Glomerular visceral epithelial cell (primary cell): ENCODE measurements around the gene ANTKMT.

Experiments
- DNase-seq: peaks from one replicate; pipeline ENCODE4 v3.0.0-alpha.2; 2016; ENCODE audit errors: extremely low spot score

The ANTKMT gene

GRCh38 chr16:764848-765487 is 44.0 kb downstream of the ANTKMT start:
- no peak for DNase-seq

GRCh38 chr16:765488-765865 is 44.5 kb downstream of the ANTKMT start:
- DNase-seq = no peak

- DNase-seq = no peak
Observed at GRCh38 chr16:766008-766819, 45.3 kb downstream of the ANTKMT start.

GRCh38 chr16:766820-767640 is 46.1 kb downstream of the ANTKMT start:
- no peak for DNase-seq

GRCh38 chr16:767743-768235 is 46.8 kb downstream of the ANTKMT start:
- no peak for DNase-seq

- DNase-seq = no peak
Observed at GRCh38 chr16:768428-768827, 47.5 kb downstream of the ANTKMT start.

- DNase-seq = no peak
Observed at GRCh38 chr16:769184-769784, 48.3 kb downstream of the ANTKMT start.

- DNase-seq = no peak
Observed at GRCh38 chr16:769934-770333, 49.0 kb downstream of the ANTKMT start.

GRCh38 chr16:770411-770810 is 49.5 kb downstream of the ANTKMT start:
- no peak for DNase-seq
